Measurements from ENCODE around the gene HS3ST5. TPM values are rescaled to one million over a fixed set of nuclear protein-coding genes. Genes with fewer than 3 reads are reported as not detected.
A peak's percentile ranks its signal among the peaks of the same experiment; 100 is the strongest.

Gene HS3ST5, protein sequence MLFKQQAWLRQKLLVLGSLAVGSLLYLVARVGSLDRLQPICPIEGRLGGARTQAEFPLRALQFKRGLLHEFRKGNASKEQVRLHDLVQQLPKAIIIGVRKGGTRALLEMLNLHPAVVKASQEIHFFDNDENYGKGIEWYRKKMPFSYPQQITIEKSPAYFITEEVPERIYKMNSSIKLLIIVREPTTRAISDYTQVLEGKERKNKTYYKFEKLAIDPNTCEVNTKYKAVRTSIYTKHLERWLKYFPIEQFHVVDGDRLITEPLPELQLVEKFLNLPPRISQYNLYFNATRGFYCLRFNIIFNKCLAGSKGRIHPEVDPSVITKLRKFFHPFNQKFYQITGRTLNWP
- 1 to 10 TPM in 1 of 4 donors, under 1 TPM in 3; 0.20 to 2.9 (median 0.53) TPM for total RNA-seq
- polyA plus RNA-seq = under 1 TPM; 0.01 to 0.34 (median 0.21) TPM
- long read RNA-seq, donor 1 = 0 reads
- long read RNA-seq, donor 2 = 0 reads

DNA sequence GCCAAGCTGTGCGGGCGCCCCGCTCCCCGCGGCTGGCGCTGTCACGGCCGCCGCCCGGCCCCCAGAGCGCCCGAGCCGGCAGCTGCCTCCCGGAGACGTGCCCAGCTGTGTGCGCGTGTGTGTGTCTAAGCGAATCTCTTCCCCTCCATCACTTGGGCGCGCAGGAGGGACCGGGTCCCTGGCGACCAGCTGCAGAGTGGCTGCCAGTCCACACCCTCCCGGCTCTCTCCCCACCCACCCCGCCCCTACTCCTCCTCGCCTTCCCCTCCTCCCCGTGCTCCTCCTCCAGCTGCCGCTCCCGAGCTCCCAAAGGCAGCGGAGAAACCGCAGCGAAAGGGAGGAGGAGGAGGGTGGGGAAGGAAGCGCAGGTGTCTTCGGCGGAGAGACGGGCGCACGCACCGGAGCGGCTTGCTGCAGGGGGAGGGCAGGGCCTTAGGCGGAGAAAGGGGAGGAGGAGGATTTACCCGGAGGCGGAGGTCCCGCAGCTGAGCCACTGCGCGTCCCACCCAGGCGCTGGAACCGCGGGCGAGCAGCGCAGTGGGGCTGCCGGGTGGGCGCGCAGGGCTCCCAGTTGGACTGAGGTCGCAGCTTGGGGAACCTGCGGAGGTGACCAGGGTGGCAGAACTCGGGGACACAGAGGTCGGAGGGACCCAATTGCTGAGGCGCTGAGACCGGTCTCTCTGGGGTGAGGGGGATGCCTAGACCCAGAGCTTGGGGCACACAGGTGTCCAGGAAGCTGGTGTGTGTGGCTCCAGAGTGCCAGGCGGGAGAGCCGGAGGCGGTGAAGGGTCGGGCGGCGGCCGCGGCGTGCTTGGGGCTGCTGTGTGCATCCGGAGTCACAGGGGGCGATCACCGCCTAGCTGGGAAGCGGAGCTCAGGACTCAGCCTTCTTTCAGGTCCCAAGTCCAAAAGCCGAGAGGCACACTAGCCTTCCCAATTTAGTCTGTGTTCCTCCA is at the start of gene HS3ST5:
Gene HS3ST5, minus strand, starts transcription at position 198 of the 956 bp plus-strand sequence. CDS start 280,178 bp downstream, outside the sequence.
- peak; percentile 25 to 64 for DNase-seq
- intact Hi-C loops (cut with DNase I) = no loop called here
- Histone ChIP-seq H3K27me3 (ENCODE audit: insufficient read depth in 3 of 3, low read length in 2 of 3) (peaks cover 0 to 34% (median 10%) of the 10 kb centered on the region in 3 donors), H3K36me3 (ENCODE audit: insufficient read depth in 1 of 2, low read depth in 1 of 2) (no peaks in the 10 kb centered on the region), H3K9me3 (no peaks in the 10 kb centered on the region), H3K4me1 (no peaks in the 10 kb centered on the region), H3K4me3 (peak within 1 kb of the TSS; percentile 71), H3K27ac (no peak within 1 kb of the TSS)
- WGBS, 3 donors = 1% methylated on average over 63 to 73 of the region's 73 CpGs
- ATAC-seq = peak; percentile 52 to 85 (median 74)
- TF ChIP-seq, protein P1, sequence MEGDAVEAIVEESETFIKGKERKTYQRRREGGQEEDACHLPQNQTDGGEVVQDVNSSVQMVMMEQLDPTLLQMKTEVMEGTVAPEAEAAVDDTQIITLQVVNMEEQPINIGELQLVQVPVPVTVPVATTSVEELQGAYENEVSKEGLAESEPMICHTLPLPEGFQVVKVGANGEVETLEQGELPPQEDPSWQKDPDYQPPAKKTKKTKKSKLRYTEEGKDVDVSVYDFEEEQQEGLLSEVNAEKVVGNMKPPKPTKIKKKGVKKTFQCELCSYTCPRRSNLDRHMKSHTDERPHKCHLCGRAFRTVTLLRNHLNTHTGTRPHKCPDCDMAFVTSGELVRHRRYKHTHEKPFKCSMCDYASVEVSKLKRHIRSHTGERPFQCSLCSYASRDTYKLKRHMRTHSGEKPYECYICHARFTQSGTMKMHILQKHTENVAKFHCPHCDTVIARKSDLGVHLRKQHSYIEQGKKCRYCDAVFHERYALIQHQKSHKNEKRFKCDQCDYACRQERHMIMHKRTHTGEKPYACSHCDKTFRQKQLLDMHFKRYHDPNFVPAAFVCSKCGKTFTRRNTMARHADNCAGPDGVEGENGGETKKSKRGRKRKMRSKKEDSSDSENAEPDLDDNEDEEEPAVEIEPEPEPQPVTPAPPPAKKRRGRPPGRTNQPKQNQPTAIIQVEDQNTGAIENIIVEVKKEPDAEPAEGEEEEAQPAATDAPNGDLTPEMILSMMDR (IDR thresholded peaks at IDR 0.05) = peak; percentile 23

DNA sequence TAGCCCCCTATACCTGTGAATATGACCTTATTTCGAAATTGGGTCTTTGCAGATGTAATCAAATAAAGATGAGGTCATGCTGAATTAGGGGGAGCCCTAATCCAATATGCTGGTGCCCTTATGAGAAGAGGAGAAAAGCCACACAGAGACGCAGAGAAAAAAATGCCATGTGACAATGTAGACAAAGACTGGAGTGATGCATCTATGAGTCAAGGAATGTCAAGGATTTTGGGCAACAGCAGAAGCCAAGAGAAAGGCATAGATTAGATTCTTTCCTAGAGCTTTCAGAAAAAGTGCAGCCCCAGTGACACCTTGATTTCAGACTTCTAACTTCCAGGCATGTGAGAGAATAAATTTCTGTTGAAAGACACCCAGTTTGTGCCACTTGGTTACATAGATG is 47.4 kb upstream of the HS3ST5 start:
- Histone ChIP-seq H3K9me3 (no peaks in the 10 kb centered on the region), H3K36me3 (ENCODE audit: insufficient read depth in 1 of 2, low read depth in 1 of 2) (no peaks in the 10 kb centered on the region), H3K27ac (no peak overlapping the region), H3K27me3 (ENCODE audit: insufficient read depth in 3 of 3, low read length in 2 of 3) (no peaks in the 10 kb centered on the region), H3K4me3 (no peak overlapping the region), H3K4me1 (no peaks in the 10 kb centered on the region)
- no peak for ATAC-seq
- intact Hi-C loops (cut with DNase I) = no loop called here
- TF ChIP-seq, protein P1 (IDR thresholded peaks at IDR 0.05) = no peak
- DNase-seq = no peak
- 70 to 93% (median 85%) methylated on average over 2 of the region's 2 CpGs for WGBS, 3 donors

DNA sequence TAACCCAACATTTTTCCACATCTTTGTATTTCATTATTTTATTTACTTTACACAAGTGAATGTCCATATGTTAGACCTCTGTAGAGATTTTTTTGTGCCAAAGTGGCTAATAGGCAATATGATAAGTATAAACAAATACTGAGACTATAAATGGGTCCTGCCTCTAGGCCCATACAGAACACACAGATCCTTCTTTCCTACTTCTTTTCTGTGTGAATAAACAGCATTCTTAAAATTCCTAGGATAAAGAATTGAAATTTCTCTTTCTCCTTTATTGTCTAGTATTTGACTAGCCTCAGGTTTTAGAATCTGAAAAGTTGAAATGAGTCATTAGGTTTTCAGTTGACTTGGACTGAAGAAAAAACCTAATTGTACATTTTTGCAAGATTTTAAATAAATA is 46.3 kb upstream of the HS3ST5 start:
- Histone ChIP-seq H3K9me3 (no peaks in the 10 kb centered on the region), H3K27me3 (ENCODE audit: insufficient read depth in 3 of 3, low read length in 2 of 3) (no peaks in the 10 kb centered on the region), H3K36me3 (ENCODE audit: insufficient read depth in 1 of 2, low read depth in 1 of 2) (no peaks in the 10 kb centered on the region), H3K27ac (no peak overlapping the region), H3K4me3 (no peak overlapping the region), H3K4me1 (no peaks in the 10 kb centered on the region)
- intact Hi-C loops (cut with DNase I) = no loop called here
- no peak for DNase-seq
- ATAC-seq = no peak
- TF ChIP-seq, protein P1 (IDR thresholded peaks at IDR 0.05) = no peak

DNA sequence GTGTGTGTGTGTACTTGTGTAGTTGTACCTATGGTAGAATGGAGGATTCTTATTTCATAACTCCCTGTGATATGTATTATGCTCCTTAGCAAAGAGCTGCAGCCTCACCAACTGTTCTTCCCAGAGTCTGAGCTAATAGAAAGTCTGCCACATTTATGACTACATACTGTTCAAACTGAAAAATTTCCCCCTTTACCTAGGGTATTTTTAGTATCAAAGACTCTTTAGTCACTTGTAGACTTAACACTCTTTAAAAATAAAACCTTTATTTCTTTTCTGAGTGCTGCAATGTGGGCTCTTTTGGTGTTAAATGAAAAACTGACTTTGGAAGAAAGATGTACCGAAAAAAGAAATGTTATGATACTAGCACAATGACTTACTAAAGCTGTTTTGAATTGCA is 39.6 kb upstream of the HS3ST5 start:
- no peak overlapping the region for H3K27ac ChIP-seq
- no peaks in the 10 kb centered on the region for H3K27me3 ChIP-seq (ENCODE audit: insufficient read depth in 3 of 3, low read length in 2 of 3)
- no peaks in the 10 kb centered on the region for H3K4me1 ChIP-seq
- DNase-seq (no peak), ATAC-seq (no peak)
- WGBS, 3 donors = 92 to 100% (median 98%) methylated on average over 1 of the region's 1 CpG
- H3K36me3 ChIP-seq (ENCODE audit: insufficient read depth in 1 of 2, low read depth in 1 of 2) = no peaks in the 10 kb centered on the region
- H3K9me3 ChIP-seq = no peaks in the 10 kb centered on the region
- intact Hi-C loops (cut with DNase I) = no loop called here
- TF ChIP-seq, protein P1 (IDR thresholded peaks at IDR 0.05) = no peak
- H3K4me3 ChIP-seq = no peak overlapping the region

All from psoas muscle (tissue), 8 donors.